Fibroblast of skin of scalp (primary cell): Measurements from ENCODE around the gene KRTAP3-3.

Experiments
- DNase-seq: peaks from one replicate; pipeline ENCODE4 v3.0.0-alpha.2; 2013

The KRTAP3-3 gene

GRCh38 chr17:40958086-40958953 lies 35.6 kb downstream of the KRTAP3-3 start:
- no peak for DNase-seq

GRCh38 chr17:40956401-40957254 lies 37.3 kb downstream of the KRTAP3-3 start:
- DNase-seq = peak; percentile 90

DNA sequence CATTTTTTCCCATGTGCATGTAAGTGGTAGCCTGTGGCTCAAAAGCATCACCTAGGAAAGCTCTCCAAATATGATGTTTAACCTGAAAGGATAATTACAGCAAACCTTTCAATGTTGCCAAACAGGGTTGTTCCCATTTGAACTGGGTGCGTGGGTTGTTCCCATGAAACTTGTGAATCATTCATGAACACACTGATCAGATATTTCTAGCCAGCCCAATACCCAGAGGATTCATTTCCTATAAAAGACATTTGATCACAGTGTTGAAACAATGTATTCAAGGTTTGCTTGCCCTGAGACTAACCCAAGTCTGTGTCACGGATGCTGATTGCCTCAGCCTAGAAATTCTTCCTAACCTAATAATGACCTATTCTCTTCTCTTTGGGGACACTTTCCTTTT lies 40.1 kb downstream of the KRTAP3-3 start:
- peak; percentile 65 for DNase-seq

GRCh38 chr17:40952661-40953060 lies 41.3 kb downstream of the KRTAP3-3 start:
- DNase-seq = peak; percentile 92

- DNase-seq = no peak
Measured at GRCh38 chr17:40952154-40952553, 41.8 kb downstream of the KRTAP3-3 start.

DNA sequence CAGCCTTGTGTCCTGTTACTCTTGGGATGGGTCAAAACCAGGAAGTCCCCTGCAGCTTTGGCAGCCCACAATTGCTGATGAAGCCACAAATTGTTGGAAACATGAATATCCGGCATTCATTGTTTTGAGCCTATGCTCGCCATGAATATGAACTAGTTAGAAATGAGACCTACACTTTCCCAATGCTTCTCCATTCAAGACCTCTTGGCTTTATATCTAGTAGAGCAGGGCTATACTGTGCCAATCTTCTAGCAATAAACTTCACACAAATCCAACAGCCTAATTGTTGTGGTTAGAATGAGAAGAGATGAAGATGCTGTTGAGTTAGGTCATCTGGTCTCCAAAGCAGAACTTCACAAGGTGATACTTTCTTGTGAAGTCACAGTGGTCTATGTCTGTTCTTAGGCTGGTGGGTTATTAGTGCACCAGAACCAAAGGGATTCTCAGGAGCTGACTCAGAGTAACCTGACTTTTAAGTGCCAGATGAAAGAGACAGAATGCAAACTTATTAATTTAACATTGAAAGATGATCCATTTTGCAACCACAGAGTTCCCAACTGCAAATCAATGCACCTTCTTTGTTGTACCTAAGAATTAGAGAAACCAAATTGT lies 42.8 kb downstream of the KRTAP3-3 start:
- no peak for DNase-seq

DNA sequence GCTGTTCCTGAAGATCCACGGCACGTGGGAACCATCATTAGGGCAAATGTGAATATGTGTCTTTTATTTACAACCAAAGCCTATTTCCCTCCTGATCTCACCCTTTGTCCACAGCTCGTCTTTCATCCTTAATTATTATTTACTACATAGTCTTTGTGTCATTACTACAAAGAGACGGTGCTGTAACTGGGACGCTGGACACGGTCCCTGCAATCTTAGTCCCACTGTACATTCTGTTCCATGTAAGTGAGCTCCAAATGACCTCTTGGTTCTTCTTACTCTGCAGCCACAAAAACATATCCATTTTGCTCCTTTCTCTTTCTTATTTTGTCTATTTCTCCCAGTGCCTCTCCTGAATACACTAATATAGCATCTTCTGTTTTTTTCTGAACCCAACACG lies 43.8 kb downstream of the KRTAP3-3 start:
- no peak for DNase-seq

DNA sequence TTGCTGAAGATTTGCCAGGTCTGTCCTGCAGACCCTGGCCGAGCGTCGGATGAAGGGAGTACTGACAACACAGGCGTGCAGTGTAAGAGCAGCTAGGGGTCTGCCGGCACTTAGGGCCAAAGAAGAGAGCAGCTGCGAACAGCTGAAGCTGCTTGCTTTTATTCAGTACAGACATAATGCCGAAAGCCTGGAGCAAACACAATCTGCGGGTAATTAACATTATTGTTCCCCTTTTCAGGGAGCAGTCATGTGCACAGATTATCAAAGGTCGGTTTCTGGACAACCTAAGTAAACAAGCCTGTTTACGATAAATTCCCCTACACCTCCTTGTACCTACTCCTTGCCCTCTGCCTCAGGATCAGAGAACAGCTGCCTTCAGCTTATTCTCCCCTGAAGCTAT lies 44.5 kb downstream of the KRTAP3-3 start:
- DNase-seq = no peak

DNA sequence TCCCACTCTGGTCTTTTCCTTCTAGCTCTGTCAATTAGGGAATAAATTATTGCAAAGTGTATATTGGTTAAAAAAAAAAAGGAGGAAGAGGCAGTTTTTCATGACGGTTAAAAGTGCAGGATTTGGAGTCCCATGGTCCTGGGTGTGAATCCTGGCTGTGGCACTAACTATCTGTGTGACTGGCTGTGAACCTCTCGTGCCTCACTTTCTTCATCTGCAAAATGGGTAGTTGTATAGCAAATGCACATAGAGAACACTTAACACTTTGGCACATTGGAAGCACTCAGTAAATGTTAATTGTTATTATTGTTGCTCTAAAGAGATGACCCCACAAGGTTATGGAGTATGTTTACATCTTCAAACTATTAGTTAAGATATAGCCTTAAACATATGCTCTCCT lies 46.0 kb downstream of the KRTAP3-3 start:
- DNase-seq = no peak

- no peak for DNase-seq
Measured at GRCh38 chr17:40945414-40945813, 48.5 kb downstream of the KRTAP3-3 start.

GRCh38 chr17:40944531-40944930 lies 49.4 kb downstream of the KRTAP3-3 start:
- DNase-seq = no peak
